MM.1S (cell line): ENCODE measurements around the gene MYADML2.

Experiments used
- EZH2 ChIP-seq: fragments of 300-600 bp; sonication (generic); optimal IDR thresholded peaks from 2 replicates; pipeline ENCODE3; 2017; ENCODE audit warnings: low read depth, mild to moderate bottlenecking, antibody characterized with exemption, low read length, mixed read lengths
- EZH2phosphoT487 ChIP-seq: fragments of 300-600 bp; sonication (generic); IDR thresholded peaks from 2 replicates; pipeline ENCODE4 v1.6.1; 2018; ENCODE audit warnings: antibody characterized with exemption, low read length
- TF ChIP-seq, protein P1 (sequence below): fragments of 300-600 bp; sonication (generic); IDR thresholded peaks from 2 replicates; pipeline ENCODE4 v1.5.1; 2016; ENCODE audit warnings: antibody characterized with exemption, low read length, mixed read lengths

DNA sequence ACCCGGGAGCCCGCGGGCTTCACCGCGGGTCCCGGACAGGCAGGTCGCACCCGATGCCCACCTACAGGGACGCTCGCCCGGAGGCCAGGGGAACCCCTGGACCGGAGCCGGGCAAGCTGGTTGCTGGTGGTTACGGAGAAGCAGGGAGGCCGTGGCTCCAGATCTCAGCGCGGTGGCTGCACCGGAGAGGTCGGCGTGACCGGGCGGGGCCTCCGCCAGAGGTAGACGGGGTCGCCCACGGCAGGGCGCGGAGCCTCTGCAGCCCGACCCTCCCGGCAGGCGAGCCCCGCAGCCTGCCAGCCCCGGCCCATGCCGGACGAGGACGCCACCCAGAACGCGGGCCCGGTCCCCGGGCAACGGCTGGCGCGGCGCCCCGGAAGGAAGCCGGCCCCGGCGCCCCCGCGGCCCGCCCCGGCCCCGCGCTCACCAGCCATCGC, 36.2 kb downstream of the MYADML2 start:
- TF ChIP-seq, protein P1, sequence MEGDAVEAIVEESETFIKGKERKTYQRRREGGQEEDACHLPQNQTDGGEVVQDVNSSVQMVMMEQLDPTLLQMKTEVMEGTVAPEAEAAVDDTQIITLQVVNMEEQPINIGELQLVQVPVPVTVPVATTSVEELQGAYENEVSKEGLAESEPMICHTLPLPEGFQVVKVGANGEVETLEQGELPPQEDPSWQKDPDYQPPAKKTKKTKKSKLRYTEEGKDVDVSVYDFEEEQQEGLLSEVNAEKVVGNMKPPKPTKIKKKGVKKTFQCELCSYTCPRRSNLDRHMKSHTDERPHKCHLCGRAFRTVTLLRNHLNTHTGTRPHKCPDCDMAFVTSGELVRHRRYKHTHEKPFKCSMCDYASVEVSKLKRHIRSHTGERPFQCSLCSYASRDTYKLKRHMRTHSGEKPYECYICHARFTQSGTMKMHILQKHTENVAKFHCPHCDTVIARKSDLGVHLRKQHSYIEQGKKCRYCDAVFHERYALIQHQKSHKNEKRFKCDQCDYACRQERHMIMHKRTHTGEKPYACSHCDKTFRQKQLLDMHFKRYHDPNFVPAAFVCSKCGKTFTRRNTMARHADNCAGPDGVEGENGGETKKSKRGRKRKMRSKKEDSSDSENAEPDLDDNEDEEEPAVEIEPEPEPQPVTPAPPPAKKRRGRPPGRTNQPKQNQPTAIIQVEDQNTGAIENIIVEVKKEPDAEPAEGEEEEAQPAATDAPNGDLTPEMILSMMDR: no peak
- TF ChIP-seq EZH2 (no peak), EZH2phosphoT487 (no peak)
